ENCODE results near the gene PLA2G4F. TPM values are rescaled to one million over a fixed set of nuclear protein-coding genes. Genes with fewer than 3 reads are reported as not detected.

Gene PLA2G4F
- total and polyA plus RNA-seq, 10 of the 15 experiments (the other 5 are each of a cell fraction or from before 2014, with no cell fraction given), result not detected

GRCh38 chr15:42136513-42136912 is 19.9 kb downstream of the PLA2G4F start:
- ATAC-seq, result no peak
- POLR2A ChIA-PET, result no interaction called here

DNA sequence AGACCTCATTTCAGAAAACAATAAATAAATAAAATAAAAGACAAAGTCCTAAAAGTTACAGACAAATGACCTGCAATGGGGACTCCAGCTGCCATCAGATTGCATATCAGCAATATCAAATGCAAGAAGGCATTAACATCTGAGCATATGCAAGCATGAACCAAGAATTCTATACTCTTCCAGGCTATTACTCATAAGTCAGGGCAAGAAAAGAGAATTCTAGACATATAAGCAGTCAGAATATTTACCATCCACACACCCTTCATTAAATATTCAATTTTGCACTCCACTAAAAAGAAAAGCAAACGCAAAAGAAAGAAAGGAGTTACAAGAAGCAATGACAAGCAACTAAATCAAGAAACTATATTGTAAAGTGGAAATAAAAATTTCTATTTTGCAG is 21.1 kb downstream of the PLA2G4F start:
- 39% methylated on average over 1 of the region's 1 CpG for WGBS (ENCODE audit: insufficient coverage, insufficient replicate concordance, low lambda C conversion rate, missing lambda C conversion rate)
- ChIA-PET RAD21 (ENCODE audit: unreplicated experiment) (interaction anchor here (0.6 kb wide), 1 partner anchor 198 kb away, joined by 3 read pairs; no protein-coding TSS in a partner anchor), SMC1A (ENCODE audit: uncharacterized antibody, unreplicated experiment) (interaction anchor here (1.3 kb wide), 2 partner anchors 18 to 241 kb away, joined by 3 to 4 read pairs; no protein-coding TSS in a partner anchor), POLR2A (interaction anchor here (0.6 kb wide), 1 partner anchor 367 kb away, joined by 6 read pairs; no protein-coding TSS in a partner anchor), CTCF (interaction anchor here (0.7 to 4.1 kb wide), 12 partner anchors 14 to 146 kb away, joined by 3 to 16 read pairs (median 4); no protein-coding TSS in a partner anchor)
- ATAC-seq (no peak), FAIRE-seq (peak; percentile 61), DNase-seq (ENCODE audit: low read depth, low spot score) (no peak)
- no TSS peak for BruUV-seq (replicated peaks)
- no peaks in the 10 kb centered on the region for H3K4me1 ChIP-seq (ENCODE audit: control insufficient read depth, insufficient read depth, low read length)
- no peaks in the 10 kb centered on the region for H3K9me3 ChIP-seq (replicated peaks; ENCODE audit: control insufficient read depth, insufficient read depth, low read length)
- H3K27me3 ChIP-seq (replicated peaks in 1 of 2; ENCODE audit: control insufficient read depth in 2 of 2, insufficient read depth in 2 of 2, low read length in 1 of 2), result no peaks in the 10 kb centered on the region; a peak in 1 of 4 replicates
- H3K4me2 ChIP-seq (ENCODE audit: control insufficient read depth, insufficient read depth), result no peak overlapping the region
- H3K79me2 ChIP-seq (ENCODE audit: control insufficient read depth, insufficient read depth, low read length), result no peaks in the 10 kb centered on the region
- H3K4me3 ChIP-seq, result no peak overlapping the region
- no peak overlapping the region for H2AFZ ChIP-seq (ENCODE audit: control insufficient read depth, low read depth, low read length)
- H4K20me1 ChIP-seq (ENCODE audit: control insufficient read depth, insufficient read depth), result no peaks in the 10 kb centered on the region
- no peak overlapping the region for H3K27ac ChIP-seq (ENCODE audit: control insufficient read depth, insufficient read depth)
- no peak overlapping the region for H3K9ac ChIP-seq (ENCODE audit: control insufficient read depth, insufficient read depth, low read length)
- in situ Hi-C loops (cut with MboI) (no loop called here), intact Hi-C loops (cut with micrococcal nuclease; ENCODE audit: unreplicated experiment) (loop anchor here (2.0 kb wide), 1 partner anchor 147 kb away; no protein-coding TSS in a partner anchor)
- H3K36me3 ChIP-seq (ENCODE audit: control insufficient read depth in 2 of 2, insufficient read depth in 2 of 2, low read length in 1 of 2), result no peaks in the 10 kb centered on the region
- TF ChIP-seq, protein P1, sequence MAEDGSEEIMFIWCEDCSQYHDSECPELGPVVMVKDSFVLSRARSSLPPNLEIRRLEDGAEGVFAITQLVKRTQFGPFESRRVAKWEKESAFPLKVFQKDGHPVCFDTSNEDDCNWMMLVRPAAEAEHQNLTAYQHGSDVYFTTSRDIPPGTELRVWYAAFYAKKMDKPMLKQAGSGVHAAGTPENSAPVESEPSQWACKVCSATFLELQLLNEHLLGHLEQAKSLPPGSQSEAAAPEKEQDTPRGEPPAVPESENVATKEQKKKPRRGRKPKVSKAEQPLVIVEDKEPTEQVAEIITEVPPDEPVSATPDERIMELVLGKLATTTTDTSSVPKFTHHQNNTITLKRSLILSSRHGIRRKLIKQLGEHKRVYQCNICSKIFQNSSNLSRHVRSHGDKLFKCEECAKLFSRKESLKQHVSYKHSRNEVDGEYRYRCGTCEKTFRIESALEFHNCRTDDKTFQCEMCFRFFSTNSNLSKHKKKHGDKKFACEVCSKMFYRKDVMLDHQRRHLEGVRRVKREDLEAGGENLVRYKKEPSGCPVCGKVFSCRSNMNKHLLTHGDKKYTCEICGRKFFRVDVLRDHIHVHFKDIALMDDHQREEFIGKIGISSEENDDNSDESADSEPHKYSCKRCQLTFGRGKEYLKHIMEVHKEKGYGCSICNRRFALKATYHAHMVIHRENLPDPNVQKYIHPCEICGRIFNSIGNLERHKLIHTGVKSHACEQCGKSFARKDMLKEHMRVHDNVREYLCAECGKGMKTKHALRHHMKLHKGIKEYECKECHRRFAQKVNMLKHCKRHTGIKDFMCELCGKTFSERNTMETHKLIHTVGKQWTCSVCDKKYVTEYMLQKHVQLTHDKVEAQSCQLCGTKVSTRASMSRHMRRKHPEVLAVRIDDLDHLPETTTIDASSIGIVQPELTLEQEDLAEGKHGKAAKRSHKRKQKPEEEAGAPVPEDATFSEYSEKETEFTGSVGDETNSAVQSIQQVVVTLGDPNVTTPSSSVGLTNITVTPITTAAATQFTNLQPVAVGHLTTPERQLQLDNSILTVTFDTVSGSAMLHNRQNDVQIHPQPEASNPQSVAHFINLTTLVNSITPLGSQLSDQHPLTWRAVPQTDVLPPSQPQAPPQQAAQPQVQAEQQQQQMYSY (CRISPR knock-in tag; IDR thresholded peaks at IDR 0.05), result no peak
- TF ChIP-seq DPF2 (IDR thresholded peaks at IDR 0.05), result no peak
- no peak for TF ChIP-seq SRF (IDR thresholded peaks at IDR 0.05; ENCODE audit: low read depth in 2 of 2, low read length in 2 of 2)
- no peak for TF ChIP-seq ZNF217 (IDR thresholded peaks at IDR 0.05)
- no peak for TF ChIP-seq PAX8 (IDR thresholded peaks at IDR 0.05)
- TF ChIP-seq, protein P2, sequence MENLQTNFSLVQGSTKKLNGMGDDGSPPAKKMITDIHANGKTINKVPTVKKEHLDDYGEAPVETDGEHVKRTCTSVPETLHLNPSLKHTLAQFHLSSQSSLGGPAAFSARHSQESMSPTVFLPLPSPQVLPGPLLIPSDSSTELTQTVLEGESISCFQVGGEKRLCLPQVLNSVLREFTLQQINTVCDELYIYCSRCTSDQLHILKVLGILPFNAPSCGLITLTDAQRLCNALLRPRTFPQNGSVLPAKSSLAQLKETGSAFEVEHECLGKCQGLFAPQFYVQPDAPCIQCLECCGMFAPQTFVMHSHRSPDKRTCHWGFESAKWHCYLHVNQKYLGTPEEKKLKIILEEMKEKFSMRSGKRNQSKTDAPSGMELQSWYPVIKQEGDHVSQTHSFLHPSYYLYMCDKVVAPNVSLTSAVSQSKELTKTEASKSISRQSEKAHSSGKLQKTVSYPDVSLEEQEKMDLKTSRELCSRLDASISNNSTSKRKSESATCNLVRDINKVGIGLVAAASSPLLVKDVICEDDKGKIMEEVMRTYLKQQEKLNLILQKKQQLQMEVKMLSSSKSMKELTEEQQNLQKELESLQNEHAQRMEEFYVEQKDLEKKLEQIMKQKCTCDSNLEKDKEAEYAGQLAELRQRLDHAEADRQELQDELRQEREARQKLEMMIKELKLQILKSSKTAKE (IDR thresholded peaks at IDR 0.05; ENCODE audit: low read depth, poor library complexity, severe bottlenecking), result no peak

More at GRCh38 chr15:42136513-42136912, 19.9 kb downstream of the PLA2G4F start:
- 66% methylated on average over 11 of the region's 11 CpGs for WGBS (ENCODE audit: insufficient coverage, insufficient replicate concordance, low lambda C conversion rate, missing lambda C conversion rate)
- no peaks in the 10 kb centered on the region for H3K36me3 ChIP-seq (ENCODE audit: control insufficient read depth in 2 of 2, insufficient read depth in 2 of 2, low read length in 1 of 2)
- BruUV-seq (replicated peaks), result no TSS peak
- H3K9ac ChIP-seq (ENCODE audit: control insufficient read depth, insufficient read depth, low read length), result no peak overlapping the region
- H3K79me2 ChIP-seq (ENCODE audit: control insufficient read depth, insufficient read depth, low read length), result no peaks in the 10 kb centered on the region
- H3K9me3 ChIP-seq (replicated peaks; ENCODE audit: control insufficient read depth, insufficient read depth, low read length), result no peaks in the 10 kb centered on the region
- H3K4me3 ChIP-seq, result no peak overlapping the region
- SMC1A ChIA-PET (ENCODE audit: uncharacterized antibody, unreplicated experiment), result no interaction called here
- TF ChIP-seq IKZF1 (conservative IDR thresholded peaks at IDR 0.05), result no peak
- TF ChIP-seq, protein P3, sequence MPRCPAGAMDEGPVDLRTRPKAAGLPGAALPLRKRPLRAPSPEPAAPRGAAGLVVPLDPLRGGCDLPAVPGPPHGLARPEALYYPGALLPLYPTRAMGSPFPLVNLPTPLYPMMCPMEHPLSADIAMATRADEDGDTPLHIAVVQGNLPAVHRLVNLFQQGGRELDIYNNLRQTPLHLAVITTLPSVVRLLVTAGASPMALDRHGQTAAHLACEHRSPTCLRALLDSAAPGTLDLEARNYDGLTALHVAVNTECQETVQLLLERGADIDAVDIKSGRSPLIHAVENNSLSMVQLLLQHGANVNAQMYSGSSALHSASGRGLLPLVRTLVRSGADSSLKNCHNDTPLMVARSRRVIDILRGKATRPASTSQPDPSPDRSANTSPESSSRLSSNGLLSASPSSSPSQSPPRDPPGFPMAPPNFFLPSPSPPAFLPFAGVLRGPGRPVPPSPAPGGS (IDR thresholded peaks at IDR 0.05; ENCODE audit: borderline replicate concordance, insufficient read depth, low read depth, low read length, poor library complexity, severe bottlenecking), result peak; percentile 56
- H3K4me2 ChIP-seq (ENCODE audit: control insufficient read depth, insufficient read depth), result no peak overlapping the region
- intact Hi-C loops (cut with micrococcal nuclease; ENCODE audit: unreplicated experiment), result no loop called here
- CTCF ChIA-PET, result interaction anchor here (1.2 to 2.6 kb wide), 2 partner anchors 17 to 70 kb away, joined by 3 to 7 read pairs; no protein-coding TSS in a partner anchor
- H4K20me1 ChIP-seq (ENCODE audit: control insufficient read depth, insufficient read depth), result no peaks in the 10 kb centered on the region
- no peak for DNase-seq (ENCODE audit: low read depth, low spot score)
- no peak overlapping the region for H2AFZ ChIP-seq (ENCODE audit: control insufficient read depth, low read depth, low read length)
- no peaks in the 10 kb centered on the region; a peak in 1 of 4 replicates for H3K27me3 ChIP-seq (replicated peaks in 1 of 2; ENCODE audit: control insufficient read depth in 2 of 2, insufficient read depth in 2 of 2, low read length in 1 of 2)
- no peak overlapping the region for H3K27ac ChIP-seq (ENCODE audit: control insufficient read depth, insufficient read depth)
- no peak for FAIRE-seq
- in situ Hi-C loops (cut with MboI), result no loop called here
- RAD21 ChIA-PET (ENCODE audit: unreplicated experiment), result no interaction called here
- no peaks in the 10 kb centered on the region for H3K4me1 ChIP-seq (ENCODE audit: control insufficient read depth, insufficient read depth, low read length)

All from GM12878 (cell line).